Measurements from ENCODE around the gene SHFL.
A peak's percentile ranks its signal among the peaks of the same experiment; 100 is the strongest.

The SHFL gene

DNA sequence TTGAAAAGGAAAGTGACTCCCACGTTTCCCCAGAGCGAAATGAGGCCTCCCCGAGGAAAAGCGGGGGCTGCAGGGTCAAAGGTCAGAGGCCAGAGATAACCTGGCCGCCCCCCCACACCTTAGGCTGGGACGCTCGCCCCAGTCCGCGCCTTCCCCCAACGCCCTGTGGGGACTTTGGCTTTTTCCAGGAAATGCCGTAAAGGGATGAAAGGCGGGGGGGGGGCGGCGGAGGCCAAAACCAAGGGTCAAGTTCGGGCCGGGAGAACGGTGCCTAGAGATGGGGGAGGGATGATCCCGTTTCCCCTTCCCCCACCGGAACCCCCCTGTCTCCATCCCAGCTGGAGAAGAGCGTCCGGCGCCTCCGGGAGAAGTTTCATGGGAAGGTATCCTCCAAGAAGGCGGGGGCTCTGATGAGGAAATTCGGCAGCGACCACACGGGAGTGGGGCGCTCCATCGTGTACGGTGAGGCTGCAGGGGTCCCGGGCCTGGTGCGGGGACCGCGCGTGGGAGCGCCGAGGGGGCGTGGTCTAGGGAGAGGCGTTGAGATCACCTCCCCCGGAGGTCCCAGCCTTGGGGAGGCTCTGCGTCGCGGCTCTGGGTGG, 575 bp downstream of the SHFL start:
- peak overlapping the region; percentile 82 for H3K4me3 ChIP-seq (ENCODE audit: low read depth, low read length)
- DNase-seq (ENCODE audit: low read depth): no peak

DNA sequence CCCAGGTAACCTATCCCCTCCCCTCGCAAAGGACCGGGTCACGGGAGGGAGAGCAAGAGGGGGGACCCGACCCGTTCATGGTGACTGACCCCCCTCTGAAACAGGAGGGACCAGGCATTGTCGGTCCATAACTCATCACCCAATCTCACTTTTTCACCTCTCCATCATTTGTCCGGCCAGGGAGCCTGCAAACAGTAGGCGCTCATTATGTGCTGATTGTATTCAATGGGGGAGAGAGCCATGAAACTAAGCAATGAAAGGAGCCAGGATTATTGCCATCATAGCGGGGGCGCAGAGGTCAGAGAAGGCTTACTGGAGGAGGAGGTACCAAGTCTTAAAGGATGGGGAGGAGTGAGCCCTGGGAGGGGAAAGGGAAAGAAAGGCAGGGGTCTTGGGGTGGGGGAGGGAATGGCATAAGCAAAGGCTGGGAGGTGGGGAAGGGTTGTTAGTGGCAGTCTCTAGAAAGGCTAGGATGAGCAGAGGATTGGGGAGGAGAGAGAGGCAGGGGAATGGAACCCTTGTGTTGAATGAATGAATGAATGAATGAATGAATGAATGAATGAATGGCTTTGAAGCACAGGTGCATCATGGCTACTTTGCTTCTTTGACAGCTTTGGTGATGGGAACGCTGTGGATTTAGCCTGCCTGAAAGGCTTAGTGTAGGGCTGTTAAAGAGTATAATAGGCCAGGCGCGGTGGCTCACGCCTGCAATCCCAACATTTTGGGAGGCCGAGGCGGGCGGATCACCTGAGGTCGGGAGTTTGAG, 1.4 kb downstream of the SHFL start:
- H3K4me3 ChIP-seq (ENCODE audit: low read depth, low read length): peak overlapping the region; percentile 82
- DNase-seq (ENCODE audit: low read depth): no peak

DNA sequence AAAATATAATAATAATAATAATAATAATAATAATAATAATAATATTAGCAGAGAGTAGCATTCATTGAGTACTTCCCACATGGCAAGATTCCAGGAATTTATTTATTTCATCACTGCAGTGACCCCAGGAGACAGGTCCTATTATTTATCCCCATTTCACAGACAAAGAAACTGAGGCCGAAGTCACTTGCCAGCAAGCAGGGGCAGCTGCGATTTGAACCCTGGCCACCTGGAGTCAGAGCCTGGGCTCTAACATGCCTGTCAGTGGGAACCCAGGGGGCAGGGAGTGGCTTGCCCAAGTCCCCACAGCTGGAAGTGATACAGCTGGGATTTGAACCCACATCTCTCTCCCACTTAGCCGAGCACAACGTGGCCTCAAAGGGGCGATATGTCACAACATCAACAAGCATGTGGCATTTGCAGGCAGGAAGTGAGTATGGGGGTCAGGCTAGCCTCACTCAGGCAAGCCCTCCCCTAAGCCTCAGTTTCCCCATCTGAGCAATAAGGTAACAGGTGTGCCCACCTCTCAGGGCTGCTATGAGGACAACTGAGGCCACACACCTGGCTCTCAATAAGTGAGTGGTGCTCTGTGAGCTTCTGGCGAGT, 2.9 kb downstream of the SHFL start:
- no peak for DNase-seq (ENCODE audit: low read depth)
- no peak overlapping the region for H3K4me3 ChIP-seq (ENCODE audit: low read depth, low read length)

DNA sequence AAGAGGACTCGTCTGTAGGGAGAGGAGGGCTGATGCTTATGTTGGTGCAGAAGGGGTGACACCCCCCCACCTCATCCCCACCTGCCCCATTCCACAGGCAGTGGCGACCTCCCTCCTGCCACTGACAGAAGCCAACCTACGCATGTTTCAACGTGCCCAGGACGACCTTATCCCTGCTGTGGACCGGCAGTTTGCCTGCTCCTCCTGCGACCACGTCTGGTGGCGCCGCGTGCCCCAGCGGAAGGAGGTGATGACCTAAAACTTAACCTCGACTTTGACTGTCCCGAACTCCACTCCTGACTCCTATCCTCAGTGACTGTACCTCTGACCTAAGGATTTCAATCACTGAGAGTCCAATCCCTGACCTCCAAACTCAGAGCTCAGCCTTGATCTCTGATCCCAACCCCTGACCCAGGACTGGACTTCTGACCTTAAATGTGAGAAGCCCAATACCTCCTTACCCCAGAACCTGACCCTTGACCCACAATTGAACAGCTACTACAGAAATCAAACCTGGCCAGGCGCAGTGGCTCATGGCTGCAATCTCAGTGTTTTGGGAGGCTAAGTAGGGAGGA, 3.8 kb downstream of the SHFL start:
- no peak for DNase-seq (ENCODE audit: low read depth)
- no peak overlapping the region for H3K4me3 ChIP-seq (ENCODE audit: low read depth, low read length)

DNA sequence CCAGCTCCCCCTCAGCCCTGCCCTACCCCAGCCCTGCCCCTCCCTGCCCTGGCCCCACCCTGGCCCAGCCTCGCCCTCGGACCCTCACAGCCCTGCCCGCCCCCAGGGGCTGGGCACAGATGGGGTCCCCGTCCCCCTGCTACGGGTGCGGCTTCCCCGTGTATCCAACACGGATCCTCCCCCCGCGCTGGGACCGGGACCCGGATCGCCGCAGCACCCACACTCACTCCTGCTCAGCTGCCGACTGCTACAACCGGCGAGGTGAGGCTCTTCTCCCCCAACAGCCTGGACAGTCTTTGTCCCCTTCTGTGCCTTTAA, 5.2 kb downstream of the SHFL start:
- no peak overlapping the region for H3K4me3 ChIP-seq (ENCODE audit: low read depth, low read length)
- no peak for DNase-seq (ENCODE audit: low read depth)

DNA sequence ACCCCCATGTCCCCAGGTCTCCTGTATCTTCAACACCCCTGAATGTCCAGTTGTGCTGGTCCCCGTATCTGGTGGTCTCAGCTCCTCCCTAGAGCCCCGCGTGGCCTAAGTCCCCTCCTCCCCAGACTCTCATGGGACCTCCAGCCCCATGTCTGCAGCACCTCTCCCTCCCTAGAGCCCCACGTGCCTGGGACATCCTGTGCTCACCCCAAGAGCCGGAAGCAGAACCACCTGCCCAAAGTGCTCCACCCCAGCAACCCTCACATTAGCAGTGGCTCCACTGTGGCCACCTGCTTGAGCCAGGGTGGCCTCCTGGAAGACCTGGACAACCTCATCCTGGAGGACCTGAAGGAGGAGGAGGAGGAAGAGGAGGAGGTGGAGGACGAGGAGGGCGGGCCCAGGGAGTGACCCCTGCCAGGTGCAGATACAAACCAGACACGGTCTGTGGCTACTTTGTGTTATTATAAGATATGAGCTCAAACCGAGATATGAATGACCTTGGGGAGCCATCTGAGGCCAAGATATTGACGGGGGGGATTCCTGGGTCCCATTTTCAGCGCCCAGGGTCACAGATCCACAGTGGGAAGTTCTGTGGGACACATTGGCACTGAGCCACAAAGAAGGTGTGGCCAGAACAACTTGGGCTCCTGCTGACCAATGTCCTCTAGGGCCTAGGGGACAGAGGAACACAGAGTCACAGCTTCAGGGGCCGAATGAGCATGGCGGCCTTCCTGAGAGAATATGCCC, 6.0 kb downstream of the SHFL start:
- H3K4me3 ChIP-seq (ENCODE audit: low read depth, low read length): no peak overlapping the region
- DNase-seq (ENCODE audit: low read depth): no peak

DNA sequence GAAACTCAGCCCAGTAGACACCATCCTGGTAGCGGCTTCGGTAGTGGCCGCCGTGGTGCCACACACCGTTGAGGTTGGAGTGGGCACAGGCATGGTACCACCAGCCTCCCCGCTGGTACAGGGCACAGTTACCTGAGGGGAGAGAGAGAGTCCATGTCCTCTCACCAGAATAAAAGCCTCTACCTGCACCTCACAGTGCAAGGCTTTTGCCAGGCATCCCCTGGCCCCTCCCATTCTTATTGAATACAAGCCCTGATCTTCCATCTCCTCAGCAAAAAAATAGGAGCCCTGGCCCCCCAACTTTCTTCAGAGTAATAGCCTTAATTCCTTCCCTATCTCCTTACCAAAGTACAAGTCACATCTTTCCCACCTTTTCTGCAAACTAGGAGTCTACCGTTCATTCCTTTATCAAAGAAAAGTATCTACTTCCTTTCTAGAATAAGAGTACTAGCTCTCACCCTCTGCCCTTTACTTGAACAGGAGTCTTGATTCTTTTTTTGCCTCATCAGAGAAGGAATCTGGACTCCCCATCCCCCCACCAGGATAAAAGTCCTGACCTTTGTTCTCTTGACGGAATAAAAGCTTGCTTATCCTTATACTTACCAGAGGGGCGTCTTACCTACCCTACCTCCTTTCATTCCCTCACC, 6.7 kb downstream of the SHFL start:
- no peak for DNase-seq (ENCODE audit: low read depth)
- no peak overlapping the region for H3K4me3 ChIP-seq (ENCODE audit: low read depth, low read length)

DNA sequence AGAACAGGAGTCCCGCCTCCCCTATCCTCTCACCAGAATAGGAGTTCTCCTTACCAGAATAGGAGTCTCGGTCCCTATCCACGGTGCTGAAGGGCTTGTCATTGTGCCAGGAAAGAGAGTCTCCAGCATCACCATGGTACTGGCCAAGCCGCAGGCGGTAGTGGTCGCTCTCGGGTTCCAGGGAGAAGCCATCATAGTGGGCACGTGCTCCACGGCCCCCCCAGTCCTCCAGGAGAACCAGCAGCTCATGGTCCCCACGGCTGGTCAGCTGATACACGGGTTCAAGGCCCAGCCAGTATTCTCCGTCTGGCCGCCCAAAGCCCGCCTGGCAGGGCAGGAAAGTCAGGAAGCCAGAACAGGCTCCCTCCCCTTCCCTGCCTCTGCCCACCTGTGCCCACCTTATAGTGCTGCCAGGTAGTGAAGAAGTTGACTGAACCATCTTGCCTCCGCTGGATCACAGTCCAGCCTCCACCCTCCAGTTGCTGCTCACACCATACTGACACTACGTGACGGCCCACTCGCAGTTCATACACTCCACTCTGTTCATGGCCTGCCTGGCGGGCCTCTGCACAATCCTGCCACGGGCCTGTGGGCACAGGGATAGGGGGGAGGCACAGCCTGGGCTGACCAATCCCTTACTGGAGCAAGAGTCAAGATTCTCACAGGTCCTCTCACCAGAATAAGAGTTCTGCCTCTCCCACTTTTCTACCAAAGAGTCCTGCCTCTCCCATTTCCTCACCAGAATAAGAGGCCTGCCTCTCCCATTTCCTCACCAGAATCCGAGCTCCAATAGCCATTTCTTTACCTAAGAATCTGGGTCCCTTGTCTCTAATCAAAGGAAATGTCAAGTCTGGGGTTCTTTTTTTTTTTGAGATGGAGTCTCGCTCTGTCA, 7.4 kb downstream of the SHFL start:
- no peak for DNase-seq (ENCODE audit: low read depth)
- no peak overlapping the region for H3K4me3 ChIP-seq (ENCODE audit: low read depth, low read length)

DNA sequence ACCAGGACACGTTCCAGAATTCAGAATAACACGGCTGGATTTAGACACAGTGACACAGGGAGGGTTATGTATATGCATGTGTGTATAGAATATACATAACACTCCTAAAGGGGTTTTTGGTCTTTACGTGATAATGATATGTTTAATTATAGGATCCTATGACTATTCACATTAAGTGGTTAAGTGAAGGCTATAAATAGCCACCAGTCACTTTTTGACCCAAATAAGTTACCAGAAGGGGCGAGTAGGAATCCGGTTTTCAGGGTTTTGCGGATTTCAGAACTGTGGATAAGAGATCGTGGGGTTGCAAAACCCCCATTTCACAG, 9.5 kb downstream of the SHFL start:
- no peak for DNase-seq (ENCODE audit: low read depth)
- H3K4me3 ChIP-seq (ENCODE audit: low read depth, low read length): peak overlapping the region; percentile 31

DNA sequence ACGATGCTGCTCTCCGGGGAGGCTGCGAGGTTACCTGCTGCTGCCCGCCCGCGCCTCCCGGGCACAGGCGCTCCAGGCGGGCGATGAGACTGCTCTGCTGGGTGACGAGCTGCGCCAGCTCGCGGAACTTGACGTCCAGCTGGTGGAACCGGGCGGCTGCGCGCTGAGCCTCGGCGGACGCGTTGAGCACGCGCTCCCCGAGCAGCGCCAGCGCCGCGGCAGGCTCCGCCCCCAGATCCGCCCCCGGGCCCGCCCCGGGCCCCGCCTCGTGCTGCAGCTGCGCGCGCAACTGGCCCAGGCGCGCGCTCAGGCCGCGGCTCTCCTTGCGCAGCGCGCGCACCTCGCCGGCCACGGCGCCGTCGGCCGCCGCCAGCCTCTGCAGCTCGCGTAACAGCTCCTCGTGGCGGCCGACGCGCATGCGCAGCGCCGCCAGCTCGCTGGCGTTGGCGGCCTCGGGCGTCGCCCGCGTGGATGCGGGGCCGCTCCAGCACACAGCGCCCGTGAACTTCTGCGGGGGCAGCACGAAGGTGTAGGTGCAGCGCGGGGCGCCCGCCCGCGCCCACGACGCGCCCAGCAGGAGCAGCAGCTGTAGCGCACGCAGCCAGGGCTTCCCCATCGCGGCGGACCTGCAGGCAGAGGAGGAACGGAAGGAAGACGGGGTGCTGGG, 10.0 kb downstream of the SHFL start:
- H3K4me3 ChIP-seq (ENCODE audit: low read depth, low read length): peak overlapping the region; percentile 51

DNA sequence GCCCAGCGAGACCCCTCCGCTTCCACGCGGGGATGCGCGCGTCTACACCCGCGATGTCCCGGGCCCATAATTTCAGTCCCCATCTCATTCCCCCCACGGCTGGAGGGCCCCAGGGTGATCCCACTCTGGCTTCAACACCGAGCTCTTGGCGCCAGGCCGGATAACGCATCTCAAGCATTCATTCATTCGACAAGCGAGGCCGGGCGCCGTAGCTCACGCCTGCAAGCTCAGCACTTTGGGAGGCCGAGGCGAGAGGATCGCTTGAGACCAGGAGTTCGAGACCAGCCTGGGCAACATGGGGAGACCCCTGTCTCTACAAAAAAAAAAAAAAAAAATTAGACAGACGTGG, 10.5 kb downstream of the SHFL start:
- DNase-seq (ENCODE audit: low read depth): no peak

More for the DNA sequence above, 10.0 kb downstream of the SHFL start:
- DNase-seq (ENCODE audit: low read depth): peak; percentile 60

DNA sequence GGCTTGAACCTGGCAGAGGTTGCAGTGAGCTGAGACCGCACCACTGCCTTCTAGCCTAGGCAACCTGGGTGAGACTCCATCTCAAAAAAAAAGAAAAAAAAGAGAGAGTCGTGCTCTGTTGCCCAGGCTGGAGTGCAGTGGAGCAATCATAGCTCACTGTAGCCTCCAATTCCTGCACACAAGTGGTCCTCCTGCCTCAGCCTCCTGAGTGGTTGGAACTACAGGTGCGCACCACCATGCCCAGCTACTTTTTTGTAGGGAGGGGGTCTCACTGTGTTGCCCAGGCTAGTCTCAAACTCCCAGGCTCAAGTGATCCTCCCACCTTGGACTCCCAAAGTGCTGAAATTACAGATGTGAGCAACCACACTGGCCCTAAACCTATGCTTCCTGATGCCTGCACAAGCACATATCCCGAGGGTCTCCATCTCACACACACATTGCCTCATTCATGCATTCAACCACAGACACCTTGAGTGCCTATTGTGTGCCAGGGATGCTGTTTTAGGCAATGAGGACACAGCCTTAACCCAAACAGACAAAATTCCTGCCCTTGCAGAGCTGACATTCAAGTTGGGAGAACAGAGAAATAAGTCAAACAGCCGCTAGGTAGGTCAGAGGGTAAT, 14.2 kb downstream of the SHFL start:
- H3K4me3 ChIP-seq (ENCODE audit: low read depth, low read length): no peak overlapping the region

More for the DNA sequence above, 10.5 kb downstream of the SHFL start:
- peak overlapping the region; percentile 51 for H3K4me3 ChIP-seq (ENCODE audit: low read depth, low read length)

DNA sequence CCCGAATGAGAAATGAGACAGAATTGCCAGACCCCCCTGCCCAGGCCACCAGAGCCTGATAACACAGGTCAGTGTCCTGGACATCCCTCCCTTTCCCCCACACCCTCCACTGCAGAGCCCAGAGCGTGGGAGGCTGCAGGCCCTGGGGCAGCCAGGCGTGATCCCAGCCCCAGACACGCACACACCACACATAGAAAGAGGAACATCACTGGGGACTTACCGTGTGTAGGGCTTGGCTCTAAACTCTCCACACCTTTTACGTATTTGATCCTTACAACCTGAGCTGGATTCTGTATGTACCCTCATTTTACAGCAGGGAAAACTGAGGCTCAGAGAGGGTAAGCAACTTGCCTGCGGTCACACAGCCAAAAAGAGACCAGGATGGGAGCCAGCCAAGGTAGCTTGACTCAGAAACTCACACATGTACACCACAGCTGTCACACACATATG, 16.7 kb downstream of the SHFL start:
- DNase-seq (ENCODE audit: low read depth): no peak
- no peak overlapping the region for H3K4me3 ChIP-seq (ENCODE audit: low read depth, low read length)

More for the DNA sequence above, 14.2 kb downstream of the SHFL start:
- no peak for DNase-seq (ENCODE audit: low read depth)

DNA sequence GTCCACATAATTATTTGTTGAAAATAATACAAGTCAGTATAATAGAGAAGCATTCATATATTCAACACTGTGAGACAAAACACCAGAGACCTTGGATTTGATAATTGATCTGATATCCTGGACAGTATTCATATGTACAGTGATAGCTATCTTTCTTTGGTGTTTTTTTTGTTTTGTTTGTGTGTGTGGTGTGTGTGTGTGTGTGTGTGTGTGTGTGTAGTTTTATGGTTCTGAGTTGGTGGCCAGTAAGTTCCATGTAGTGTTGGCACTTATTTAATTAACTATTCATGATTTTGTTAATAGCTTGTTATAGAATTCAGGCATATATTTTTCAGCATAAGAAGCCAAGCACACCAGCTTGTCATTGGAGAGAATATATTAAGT, 18.0 kb downstream of the SHFL start:
- DNase-seq (ENCODE audit: low read depth): no peak
- H3K4me3 ChIP-seq (ENCODE audit: low read depth, low read length): no peak overlapping the region

DNA sequence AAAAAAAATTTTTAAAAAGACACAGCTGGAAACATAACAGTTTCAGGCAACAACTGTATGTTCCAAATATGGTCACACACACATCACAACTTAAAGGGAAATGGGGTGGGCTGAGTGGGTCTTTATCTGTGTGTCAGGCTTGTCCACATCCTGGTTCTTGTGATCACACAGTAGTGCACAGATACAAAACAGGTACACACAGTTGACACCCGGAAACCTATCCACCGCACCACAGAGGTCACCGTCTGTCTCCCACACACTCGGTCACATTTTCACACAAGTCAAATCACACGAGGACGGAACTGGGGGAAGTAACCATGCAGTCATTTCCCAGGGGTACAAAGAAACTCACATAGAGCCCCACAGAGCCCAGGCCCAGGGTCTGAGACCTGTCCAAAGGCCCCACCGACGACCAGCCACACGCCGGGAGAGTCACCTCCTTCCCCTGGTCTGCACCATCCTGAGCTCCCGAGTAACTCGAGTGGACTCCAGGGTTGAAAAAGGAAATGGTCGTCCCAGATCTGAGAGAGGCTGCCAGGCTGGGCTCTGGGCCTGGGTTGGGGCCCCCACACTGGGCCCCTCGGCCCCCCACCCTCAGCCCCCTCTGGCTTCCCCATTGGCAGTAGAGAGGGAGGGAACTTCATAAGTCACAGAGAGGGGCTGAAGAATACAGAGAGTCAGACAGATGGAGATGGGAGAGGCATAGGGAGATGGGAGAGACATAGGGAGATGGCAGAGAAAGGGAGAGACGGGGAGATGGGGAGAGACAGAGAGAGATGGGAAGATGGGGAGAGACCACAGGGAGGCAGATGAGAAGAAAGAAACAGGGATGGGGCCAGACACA, 18.8 kb downstream of the SHFL start:
- no peak for DNase-seq (ENCODE audit: low read depth)
- H3K4me3 ChIP-seq (ENCODE audit: low read depth, low read length): no peak overlapping the region

DNA sequence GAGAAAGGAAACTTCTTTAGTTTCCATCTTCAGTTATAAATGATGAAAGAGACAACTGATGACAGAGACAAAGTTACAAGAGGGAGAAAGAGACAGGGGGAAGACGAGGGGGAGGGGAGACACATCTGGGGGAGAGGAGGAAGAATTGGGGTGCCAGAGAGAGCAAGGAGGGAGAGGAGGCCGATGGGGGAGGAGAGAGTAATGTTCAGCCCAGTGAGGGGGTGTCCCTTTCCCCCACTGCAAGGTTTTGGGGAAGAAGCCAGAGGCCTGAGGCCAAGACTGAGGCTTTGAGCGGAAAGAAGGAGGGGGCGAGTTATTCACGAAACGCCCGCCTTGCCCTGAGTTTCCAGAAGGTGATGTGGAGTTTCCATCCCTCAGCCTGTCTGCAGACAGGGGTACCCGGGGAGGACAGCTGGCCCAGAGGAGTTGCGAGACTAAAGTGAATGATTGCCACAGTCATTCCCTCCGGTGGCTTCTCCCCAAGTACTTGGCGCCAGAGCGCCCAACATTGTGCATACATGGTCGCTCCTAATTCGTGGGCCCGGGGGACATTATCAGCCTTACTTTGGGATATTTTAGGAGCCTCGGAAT, 19.5 kb downstream of the SHFL start:
- H3K4me3 ChIP-seq (ENCODE audit: low read depth, low read length): peak overlapping the region; percentile 70
- no peak for DNase-seq (ENCODE audit: low read depth)
